Activated gamma-delta T cell treated with Interleukin-2 at 50 U/mL for 16 hours (primary cell): ENCODE results near the gene MAP9.
"Not testable (repeated sequence)": the region's sequence is repeated elsewhere in the genome, so short reads cannot be mapped to it uniquely, and the experiment has no call there.

Experiments used
- DNase-seq: peaks from one replicate; pipeline ENCODE4 v3.0.0-alpha.2; 2020

The MAP9 gene

GRCh38 chr4:155339999-155340398, 36.8 kb downstream of the MAP9 start:
- no peak for DNase-seq

DNA sequence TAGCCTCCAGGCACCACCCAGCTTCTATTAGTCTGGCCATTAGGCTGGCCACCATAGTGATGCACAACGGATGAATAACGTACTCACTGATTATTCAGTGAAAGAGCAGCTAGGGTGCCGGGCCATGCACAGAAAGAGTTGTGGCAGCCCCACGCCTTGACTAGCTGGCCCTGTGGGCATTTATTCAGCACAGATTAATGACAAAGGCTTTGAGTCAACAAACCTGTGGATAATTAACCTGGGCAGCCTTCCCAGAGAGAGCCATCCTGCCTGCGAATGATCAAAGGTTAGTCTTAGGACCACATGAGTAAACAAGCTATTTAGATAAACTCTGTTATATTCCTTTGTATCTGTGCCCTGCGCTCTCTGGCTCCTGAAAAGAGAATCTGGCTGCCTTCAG, 37.2 kb downstream of the MAP9 start:
- no peak for DNase-seq

DNA sequence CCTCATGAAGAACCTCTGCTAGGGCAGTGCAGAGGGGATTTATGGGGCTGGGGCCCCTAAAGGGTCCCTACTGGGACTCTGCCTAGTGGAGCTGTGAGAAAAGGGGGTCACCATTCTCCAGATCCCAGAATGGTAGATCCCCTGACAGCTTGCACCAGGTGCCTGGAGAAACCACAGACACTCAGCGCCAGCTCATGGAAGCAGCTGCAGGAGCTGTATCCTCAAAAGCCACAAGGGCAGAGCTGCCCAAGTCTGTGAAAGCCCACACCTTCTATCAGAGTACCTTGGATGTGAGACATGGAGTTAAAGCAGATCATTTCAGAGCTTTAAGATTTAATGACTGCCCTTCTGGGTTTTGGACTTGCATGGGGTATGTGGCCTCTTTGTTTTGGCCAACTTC, 38.6 kb downstream of the MAP9 start:
- DNase-seq: no peak

- DNase-seq: no peak
Observed at GRCh38 chr4:155336242-155336641, 40.5 kb downstream of the MAP9 start.

DNA sequence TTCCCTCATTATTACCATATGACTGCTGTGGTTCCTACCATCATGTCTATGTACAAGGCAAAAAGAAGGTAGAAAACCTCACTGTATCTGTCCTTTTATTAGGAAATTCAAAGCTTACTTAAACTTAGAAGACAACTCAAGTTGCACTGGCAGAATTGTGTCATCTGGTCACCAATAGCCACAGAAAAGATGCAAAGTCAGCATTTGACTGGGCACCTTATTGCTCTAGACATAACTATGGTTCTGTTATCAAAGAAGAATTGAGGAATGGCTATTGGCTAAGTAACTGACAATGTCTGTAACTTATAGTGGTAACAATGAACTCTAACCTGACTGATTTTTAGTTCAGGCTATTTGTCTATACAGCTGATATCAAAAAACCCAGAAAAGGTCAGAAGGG, 45.3 kb downstream of the MAP9 start:
- no peak for DNase-seq

- no peak for DNase-seq
Observed at GRCh38 chr4:155322782-155323181, 54.0 kb downstream of the MAP9 start.

DNA sequence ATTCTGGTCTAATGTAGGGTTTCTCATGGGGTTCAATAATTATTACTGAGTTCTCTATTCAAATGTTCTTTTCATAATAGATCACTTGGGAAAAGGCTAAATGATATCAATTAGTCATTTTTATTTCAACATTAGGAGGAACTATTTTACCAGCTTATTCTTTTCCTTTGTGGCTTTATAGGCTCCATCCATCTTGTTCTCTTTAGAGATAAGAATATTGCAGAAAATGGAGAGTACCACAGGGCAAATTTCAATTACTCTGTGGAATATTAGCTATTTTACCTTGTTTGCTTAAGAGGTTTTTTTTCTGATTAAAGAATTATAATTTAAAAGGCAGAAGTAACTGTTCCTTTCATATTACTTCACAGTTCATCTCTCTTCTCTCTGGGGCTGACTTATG, 55.8 kb downstream of the MAP9 start:
- no peak for DNase-seq

DNA sequence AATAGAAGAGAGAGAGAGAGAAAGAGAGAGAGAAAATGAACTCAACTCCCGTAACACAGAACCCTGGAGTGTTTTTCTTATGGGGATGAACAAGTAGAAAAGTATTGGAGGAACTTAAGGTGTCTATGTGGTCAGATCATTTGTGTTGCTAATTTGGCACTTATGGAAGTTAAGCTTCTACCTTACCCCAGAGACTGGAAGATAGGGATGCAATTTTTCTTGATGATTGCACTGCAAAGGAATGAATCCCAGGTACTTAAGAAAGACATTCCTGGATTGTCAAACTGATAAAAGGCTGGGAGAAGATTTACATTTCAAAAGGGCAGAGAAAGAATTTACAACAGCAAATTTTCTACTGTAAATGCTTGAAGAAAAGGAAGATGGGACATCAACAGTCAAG, 57.2 kb downstream of the MAP9 start:
- DNase-seq: no peak

GRCh38 chr4:155312027-155312426, 64.7 kb downstream of the MAP9 start:
- not testable (repeated sequence) for DNase-seq

GRCh38 chr4:155307731-155308277, 69.0 kb downstream of the MAP9 start:
- no peak for DNase-seq

DNA sequence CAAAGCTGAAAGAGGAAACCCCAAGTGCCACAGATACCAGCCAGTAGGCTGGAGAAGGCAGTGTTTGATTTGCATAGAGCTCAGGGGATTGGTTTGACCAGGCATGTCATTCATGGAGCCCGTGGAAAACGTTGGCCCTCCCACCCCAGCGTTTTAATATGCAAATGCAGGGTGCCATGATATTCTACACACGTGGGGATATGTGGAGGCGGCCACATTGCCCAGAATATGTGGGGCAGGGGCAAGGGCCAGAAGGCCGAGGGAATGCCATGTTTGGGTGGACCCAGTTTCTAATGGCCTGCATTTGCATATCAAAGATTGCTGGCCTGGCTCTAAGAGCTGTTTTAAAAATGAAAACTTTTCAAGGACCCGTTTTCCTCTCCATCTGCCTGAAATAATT, 71.1 kb downstream of the MAP9 start:
- DNase-seq: no peak

DNA sequence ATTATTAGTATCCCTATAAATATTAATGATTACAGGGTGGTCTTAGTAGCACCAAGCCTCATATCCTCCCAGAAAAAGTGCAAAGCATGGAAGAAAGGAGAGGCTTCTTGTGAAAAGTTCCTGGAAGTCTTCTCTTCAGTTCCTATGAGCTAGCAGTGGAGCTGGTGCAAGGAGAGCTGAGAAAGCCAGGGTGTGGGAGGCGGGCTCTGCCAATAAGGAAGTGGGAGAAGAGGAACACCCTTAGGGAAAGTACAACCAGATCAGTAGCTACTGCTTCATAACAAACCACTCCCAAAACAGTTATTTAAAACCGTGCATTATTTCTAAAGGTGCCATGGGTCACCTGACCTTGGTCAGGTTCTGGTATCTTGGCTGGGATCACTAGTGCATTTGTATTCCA, 72.4 kb downstream of the MAP9 start:
- DNase-seq: no peak

GRCh38 chr4:155299103-155299502, 77.7 kb downstream of the MAP9 start:
- no peak for DNase-seq
